Measurements from ENCODE around the gene ETHE1. TPM values are rescaled to one million over a fixed set of nuclear protein-coding genes. Genes with fewer than 3 reads are reported as not detected.

The ETHE1 gene
- total and polyA plus RNA-seq, 8 donors = 17.1 to 39.8 (median 20.2) TPM

- H3K4me1 ChIP-seq = peaks cover 0 to 25% of the 10 kb centered on the region in 2 donors
- intact Hi-C loops (cut with DNase I) = no loop called here
- no peak for ATAC-seq
- DNase-seq = peak in 1 of 4 donors; percentile 17
- no peaks in the 10 kb centered on the region for H3K27me3 ChIP-seq
- H3K36me3 ChIP-seq = peaks cover 0 to 35% of the 10 kb centered on the region in 2 donors
- no peak for TF ChIP-seq CTCF (IDR thresholded peaks at IDR 0.05)
- H3K27ac ChIP-seq = no peak overlapping the region
- no peak overlapping the region for H3K4me3 ChIP-seq
- H3K9me3 ChIP-seq = no peaks in the 10 kb centered on the region
Observed at GRCh38 chr19:43560687-43561086, 33.7 kb upstream of the ETHE1 start.

DNA sequence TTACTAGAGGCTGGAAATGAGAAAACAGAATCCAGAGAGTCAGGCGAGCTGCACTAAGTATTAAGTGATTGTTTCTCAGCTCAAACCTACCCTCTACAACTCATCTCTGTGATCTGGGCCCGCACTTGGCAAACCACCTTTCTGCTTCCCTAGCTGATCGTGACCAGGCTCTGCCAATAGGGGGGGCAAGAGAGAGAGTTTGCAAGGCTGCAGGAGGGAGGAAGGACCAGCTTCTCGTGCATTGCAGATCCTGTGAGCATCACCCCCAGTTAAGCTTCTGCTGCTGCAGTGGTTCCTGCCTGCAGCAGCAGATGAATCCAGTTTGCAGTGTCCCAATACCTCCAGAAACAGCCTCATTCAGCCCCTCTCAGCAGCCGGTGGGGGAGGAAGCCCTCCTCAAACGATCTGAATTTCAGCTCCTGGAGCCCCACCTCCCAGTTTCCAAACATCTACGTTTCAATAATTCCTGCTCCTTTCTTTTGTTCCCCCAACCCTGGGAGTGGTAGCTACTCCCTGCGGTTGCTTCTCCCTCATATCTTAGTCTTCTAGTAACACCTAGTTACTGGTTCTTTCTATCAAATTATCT is 28.3 kb upstream of the ETHE1 start:
- intact Hi-C loops (cut with DNase I) = loop anchor here in 1 of 2 donors (10.0 kb wide), 1 partner anchor 90 kb away; no protein-coding TSS in a partner anchor
- H3K27me3 ChIP-seq = no peaks in the 10 kb centered on the region
- peak; percentile 55 to 66 for TF ChIP-seq CTCF (IDR thresholded peaks at IDR 0.05)
- H3K4me1 ChIP-seq = no peaks in the 10 kb centered on the region
- ATAC-seq (peak; percentile 93), DNase-seq (peak in 2 of 4 donors; percentile 65 to 72)
- H3K4me3 ChIP-seq = no peak overlapping the region
- no peaks in the 10 kb centered on the region for H3K9me3 ChIP-seq
- H3K36me3 ChIP-seq = peaks cover 0 to 66% of the 10 kb centered on the region in 2 donors
- H3K27ac ChIP-seq = no peak overlapping the region

DNA sequence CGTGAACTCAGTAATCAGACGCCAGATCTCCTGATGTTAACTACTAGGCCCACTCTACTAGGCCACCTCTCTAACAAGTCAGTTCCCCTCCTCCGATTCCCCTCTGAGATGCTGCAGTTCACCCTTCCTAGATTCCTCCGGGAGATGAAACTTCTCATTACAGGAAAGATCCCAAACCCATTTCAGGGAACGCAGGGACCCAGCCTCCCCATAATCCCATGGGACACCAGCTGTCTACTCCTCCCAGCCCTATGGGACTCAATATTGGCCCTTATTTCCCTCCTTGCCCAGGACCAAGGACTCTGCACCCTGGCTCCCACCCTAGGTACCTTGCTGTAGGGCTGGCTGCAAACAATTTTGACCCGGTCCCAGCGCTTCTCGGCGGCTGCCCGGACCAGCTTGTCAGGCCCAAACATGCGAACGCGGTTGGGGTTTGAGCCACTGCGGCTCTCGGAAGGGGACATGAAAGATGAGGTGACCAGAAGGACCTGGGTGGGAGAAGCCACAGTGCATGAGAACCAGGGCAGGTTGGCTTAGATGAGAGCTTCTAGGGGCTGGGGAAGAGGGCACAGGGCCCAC is 27.4 kb upstream of the ETHE1 start:
- TF ChIP-seq CTCF (IDR thresholded peaks at IDR 0.05) = no peak
- H3K4me3 ChIP-seq = no peak overlapping the region
- DNase-seq (no peak), ATAC-seq (no peak)
- no peaks in the 10 kb centered on the region for H3K9me3 ChIP-seq
- intact Hi-C loops (cut with DNase I) = loop anchor here in 1 of 2 donors (10.0 kb wide), 1 partner anchor 90 kb away; no protein-coding TSS in a partner anchor
- H3K36me3 ChIP-seq = peaks cover 0 to 66% of the 10 kb centered on the region in 2 donors
- H3K27ac ChIP-seq = no peak overlapping the region
- H3K27me3 ChIP-seq = no peaks in the 10 kb centered on the region
- no peaks in the 10 kb centered on the region for H3K4me1 ChIP-seq

- no peak for TF ChIP-seq CTCF (IDR thresholded peaks at IDR 0.05)
- H3K27ac ChIP-seq = no peak overlapping the region
- intact Hi-C loops (cut with DNase I) = loop anchor here in 1 of 2 donors (10.0 kb wide), 1 partner anchor 91 kb away; no protein-coding TSS in a partner anchor
- H3K9me3 ChIP-seq = no peaks in the 10 kb centered on the region
- H3K36me3 ChIP-seq = peaks cover 0 to 66% of the 10 kb centered on the region in 2 donors
- no peak for DNase-seq
- H3K4me1 ChIP-seq = no peaks in the 10 kb centered on the region
- H3K27me3 ChIP-seq = no peaks in the 10 kb centered on the region
- H3K4me3 ChIP-seq = no peak overlapping the region
- ATAC-seq = no peak
Observed at GRCh38 chr19:43553656-43554055, 26.7 kb upstream of the ETHE1 start.

DNA sequence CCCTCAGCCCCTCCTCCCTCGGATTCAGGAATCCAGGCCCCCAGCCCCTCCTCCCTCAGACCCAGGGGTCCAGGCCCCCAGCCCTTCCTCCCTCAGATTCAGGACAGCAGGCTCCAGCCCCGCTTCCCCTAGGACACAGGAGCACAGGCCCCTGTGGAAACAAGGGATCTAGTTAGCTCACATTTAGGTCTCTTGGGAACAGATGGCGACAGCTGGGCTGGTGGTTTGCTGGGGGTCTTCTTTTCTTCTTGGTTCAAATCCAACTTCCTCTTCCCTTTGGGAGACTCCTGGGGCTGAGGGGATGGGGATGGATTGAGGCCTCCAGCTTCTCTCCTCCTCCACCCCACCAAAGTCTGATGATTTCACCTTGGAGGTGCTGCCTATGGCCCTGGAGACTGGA is 25.6 kb upstream of the ETHE1 start:
- ATAC-seq (no peak), DNase-seq (no peak)
- Histone ChIP-seq H3K27me3 (no peaks in the 10 kb centered on the region), H3K36me3 (peaks cover 0 to 63% of the 10 kb centered on the region in 2 donors), H3K27ac (no peak overlapping the region), H3K4me1 (no peaks in the 10 kb centered on the region), H3K4me3 (no peak overlapping the region), H3K9me3 (no peaks in the 10 kb centered on the region)
- TF ChIP-seq CTCF (IDR thresholded peaks at IDR 0.05) = no peak
- intact Hi-C loops (cut with DNase I) = loop anchor here in 1 of 2 donors (10.0 kb wide), 1 partner anchor 92 kb away; no protein-coding TSS in a partner anchor

All from left lung (tissue), 10 donors.